Liver (tissue), 9 donors: Measurements from ENCODE around the gene FBXW2. TPM values are rescaled to one million over a fixed set of nuclear protein-coding genes. Genes with fewer than 3 reads are reported as not detected.

Source experiments
- DNase-seq: peaks from one replicate; pipeline ENCODE4 v3.0.0-alpha.2; 2017; ENCODE audit warnings: low spot score
- H3K27ac ChIP-seq, 2 donors: one replicate each; pipeline ENCODE4 v1.7.0; 2013; ENCODE audit warnings: inconsistent platforms in 2 of 2, low read length in 2 of 2, control low read depth in 1 of 2, low read depth in 1 of 2, mild to moderate bottlenecking in 1 of 2
- H3K27me3 ChIP-seq, 4 donors: one replicate each; pipeline versions ENCODE4 v1.6.1 to v1.7.0; 2013; ENCODE audit warnings: low read length in 3 of 4, inconsistent platforms in 1 of 4, mild to moderate bottlenecking in 1 of 4, moderate library complexity in 1 of 4; ENCODE audit not compliant: control insufficient read depth in 4 of 4, insufficient read depth in 4 of 4
- H3K36me3 ChIP-seq, 4 donors: one replicate each; pipeline versions ENCODE4 v1.6.1 to v1.7.0; 2013; ENCODE audit warnings: low read length in 3 of 4, mild to moderate bottlenecking in 3 of 4, low read depth in 1 of 4, moderate library complexity in 1 of 4; ENCODE audit not compliant: control insufficient read depth in 4 of 4, insufficient read depth in 3 of 4
- H3K4me1 ChIP-seq, 4 donors: one replicate each; pipeline versions ENCODE4 v1.6.1 to v1.7.0; 2013; ENCODE audit warnings: low read length in 3 of 4, mild to moderate bottlenecking in 3 of 4, moderate library complexity in 1 of 4; ENCODE audit not compliant: control insufficient read depth in 4 of 4, insufficient read depth in 4 of 4
- H3K4me3 ChIP-seq, 3 donors: one replicate each; pipeline versions ENCODE4 v1.6.1 to v1.7.0; 2013; ENCODE audit warnings: low read length in 3 of 3, control low read depth in 1 of 3, low read depth in 1 of 3, mild to moderate bottlenecking in 1 of 3
- H3K9ac ChIP-seq, 2 donors: one replicate each; pipeline ENCODE4 v1.7.0; 2013; ENCODE audit warnings: low read length in 2 of 2, mild to moderate bottlenecking in 2 of 2, moderate library complexity in 2 of 2, control low read depth in 1 of 2, low read depth in 1 of 2
- H3K9me3 ChIP-seq, 4 donors: one replicate each; pipeline versions ENCODE4 v1.6.1 to v1.7.0; 2013; ENCODE audit warnings: low read length in 3 of 4; ENCODE audit not compliant: control insufficient read depth in 4 of 4
- ATF3 ChIP-seq: IDR thresholded peaks from 2 replicates; pipeline ENCODE4 v1.6.1; 2016; ENCODE audit warnings: antibody characterized with exemption
- FOXA1 ChIP-seq: IDR thresholded peaks from 2 replicates; pipeline ENCODE4 v1.6.1; 2016; ENCODE audit warnings: antibody characterized with exemption
- FOXA2 ChIP-seq: IDR thresholded peaks from 2 replicates; pipeline ENCODE4 v1.6.1; 2016; ENCODE audit warnings: antibody characterized with exemption
- JUND ChIP-seq, 2 donors: IDR thresholded peaks; 2 replicates each; pipeline ENCODE4 v1.6.1; 2016; ENCODE audit warnings: antibody characterized with exemption in 2 of 2
- MAX ChIP-seq: IDR thresholded peaks from 2 replicates; pipeline ENCODE4 v1.6.1; 2016; ENCODE audit warnings: antibody characterized with exemption
- REST ChIP-seq: IDR thresholded peaks from 2 replicates; pipeline ENCODE4 v1.6.1; 2016; ENCODE audit warnings: antibody characterized with exemption, mild to moderate bottlenecking
- SP1 ChIP-seq: IDR thresholded peaks from 2 replicates; pipeline ENCODE4 v1.6.1; 2018; ENCODE audit warnings: antibody characterized with exemption, mild to moderate bottlenecking
- TAF1 ChIP-seq: conservative IDR thresholded peaks from 2 replicates; pipeline ENCODE4 v1.6.1; 2016; ENCODE audit warnings: antibody characterized with exemption, mild to moderate bottlenecking
- YY1 ChIP-seq: IDR thresholded peaks from 2 replicates; pipeline ENCODE4 v1.6.1; 2016; ENCODE audit warnings: antibody characterized with exemption, mild to moderate bottlenecking
- ZBTB33 ChIP-seq: IDR thresholded peaks from 2 replicates; pipeline ENCODE4 v1.6.1; 2016; ENCODE audit warnings: antibody characterized with exemption
- WGBS: extraction: QIAGEN DNeasy Blood & Tissue Kit; methylation state at CpG from one replicate; pipeline ENCODE4 v1.1.7; 2013; 5-methylcytosine and 5-hydroxymethylcytosine counted together
- polyA plus RNA-seq, 2 donors: library from polyadenylated mRNA; stranded (reverse) in 1 of 2; unstranded in 1 of 2; fragments of 200-250 nt in 1 of 2; fragments of >200 nt in 1 of 2; fragmentation: Nextera tagmentation in 1 of 2; extraction: Ambion mirVana in 1 of 2; gene quantifications; one replicate each; pipeline versions ENCODE4 v1.2.1 to v1.2.3, GENCODE V29; 2013 to 2015
- total RNA-seq, 2 donors: library from RNA; depleted of rRNA; stranded (reverse); fragments of >200 nt; gene quantifications; one replicate each; pipeline ENCODE4 v1.2.3, GENCODE V29; 2014
- donor health status: healthy.
- donor health status: healthy.
- donor health status: healthy.
- donor health status: healthy.
- donor health status: healthy.

FBXW2 gene
- total and polyA plus RNA-seq, 4 donors = 7.0 to 40.9 (median 22.5) TPM

GRCh38 chr9:120768247-120768646 is 25.0 kb downstream of the FBXW2 start:
- Histone ChIP-seq H3K4me3 (no peak overlapping the region), H3K4me1 (no peaks in the 10 kb centered on the region), H3K27me3 (no peaks in the 10 kb centered on the region), H3K9ac (no peak overlapping the region), H3K36me3 (peaks cover 8 to 50% (median 40%) of the 10 kb centered on the region in 4 donors), H3K27ac (no peak overlapping the region), H3K9me3 (no peaks in the 10 kb centered on the region)
- no peak for DNase-seq
- WGBS = 97% methylated on average over 4 of the region's 4 CpGs
- TF ChIP-seq FOXA2 (no peak), REST (no peak), JUND (IDR thresholded peaks at IDR 0.05) (no peak), ATF3 (no peak), ZBTB33 (no peak), TAF1 (no peak), SP1 (no peak)

- Histone ChIP-seq H3K9ac (no peak overlapping the region), H3K9me3 (no peaks in the 10 kb centered on the region), H3K4me3 (no peak overlapping the region), H3K27ac (no peak overlapping the region), H3K27me3 (no peaks in the 10 kb centered on the region), H3K36me3 (peaks cover 8 to 54% (median 44%) of the 10 kb centered on the region in 4 donors), H3K4me1 (no peaks in the 10 kb centered on the region)
- DNase-seq = no peak
- WGBS = 86% methylated on average over 3 of the region's 3 CpGs
- no peak for TF ChIP-seq MAX
- TF ChIP-seq JUND (IDR thresholded peaks at IDR 0.05) = no peak
- TF ChIP-seq FOXA1 = no peak
- TF ChIP-seq YY1 = no peak
These were observed 25.8 kb downstream of the FBXW2 start for GRCh38 chr9:120767451-120767850.

- Histone ChIP-seq H3K9me3 (no peaks in the 10 kb centered on the region), H3K9ac (no peak overlapping the region), H3K36me3 (peaks cover 8 to 58% (median 41%) of the 10 kb centered on the region in 4 donors), H3K4me3 (no peak overlapping the region), H3K4me1 (no peaks in the 10 kb centered on the region), H3K27me3 (no peaks in the 10 kb centered on the region), H3K27ac (no peak overlapping the region)
- 97% methylated on average over 1 of the region's 1 CpG for WGBS
- DNase-seq = no peak
- TF ChIP-seq ATF3 (no peak), ZBTB33 (no peak)
These were observed 27.2 kb downstream of the FBXW2 start for GRCh38 chr9:120765910-120766425.
